ENCODE results near the gene RDH13.
"Not testable (repeated sequence)": the region's sequence is repeated elsewhere in the genome, so short reads cannot be mapped to it uniquely, and the experiment has no call there.

The RDH13 gene

DNA sequence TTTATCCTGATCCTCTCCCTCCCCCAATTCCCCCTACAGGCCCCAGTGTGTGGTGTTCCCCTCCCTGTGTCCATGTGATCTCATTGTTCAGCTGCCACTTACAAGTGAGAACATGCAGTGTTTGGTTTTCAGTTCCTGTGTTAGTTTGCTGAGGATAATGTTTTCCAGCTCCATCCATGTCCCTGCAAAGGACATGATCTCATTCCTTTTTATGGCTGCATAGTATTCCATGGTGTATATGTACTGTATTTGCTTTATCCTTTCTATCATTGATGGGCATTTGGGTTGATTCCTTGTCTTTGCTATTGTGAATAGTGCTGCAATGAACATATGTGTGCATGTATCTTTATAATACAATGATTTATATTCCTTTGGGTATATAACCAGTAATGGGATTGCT, 42.6 kb downstream of the RDH13 start:
- in situ Hi-C loops (cut with HindIII; ENCODE audit: low sequenced_read_pairs), result not testable (repeated sequence)

DNA sequence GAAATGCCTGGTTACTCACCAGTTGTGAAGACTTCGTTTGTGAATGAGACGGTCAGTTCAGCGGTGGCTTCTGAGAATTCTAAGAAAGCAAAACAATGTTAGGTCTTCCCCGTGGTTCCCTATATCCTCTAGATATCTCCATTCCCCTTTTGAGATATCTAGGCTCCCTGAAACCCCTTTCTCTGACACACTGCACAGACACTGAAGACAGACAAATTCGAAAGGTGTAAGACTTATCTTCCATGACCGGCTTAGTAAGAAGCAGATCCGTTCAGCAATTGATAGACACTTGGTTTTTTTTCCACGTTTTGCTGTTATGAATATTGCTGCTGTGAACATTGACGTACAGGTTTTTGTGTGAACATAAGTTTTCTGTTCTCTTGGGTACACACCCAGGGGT, 44.3 kb downstream of the RDH13 start:
- in situ Hi-C loops (cut with HindIII; ENCODE audit: low sequenced_read_pairs), result no loop called here

DNA sequence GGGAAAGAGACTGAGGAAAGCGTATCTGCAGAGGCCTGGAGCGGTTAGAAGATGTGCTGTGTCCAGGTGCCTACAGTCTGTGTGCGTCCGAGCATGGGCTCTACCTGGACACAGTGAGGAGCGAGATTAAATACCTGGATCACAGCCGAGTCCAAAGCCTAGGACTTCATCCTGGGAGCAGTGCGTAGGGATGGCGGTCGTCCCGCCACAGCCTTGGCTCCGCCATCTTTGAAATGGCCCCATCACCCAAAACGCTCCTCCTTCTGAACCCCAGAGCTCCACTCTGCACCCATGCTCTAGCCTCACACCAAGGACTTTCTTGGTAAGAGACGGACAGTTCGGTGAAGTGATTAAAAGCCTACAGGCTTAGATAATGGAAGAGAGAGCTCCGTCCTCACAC, 44.7 kb downstream of the RDH13 start:
- in situ Hi-C loops (cut with HindIII; ENCODE audit: low sequenced_read_pairs), result no loop called here

DNA sequence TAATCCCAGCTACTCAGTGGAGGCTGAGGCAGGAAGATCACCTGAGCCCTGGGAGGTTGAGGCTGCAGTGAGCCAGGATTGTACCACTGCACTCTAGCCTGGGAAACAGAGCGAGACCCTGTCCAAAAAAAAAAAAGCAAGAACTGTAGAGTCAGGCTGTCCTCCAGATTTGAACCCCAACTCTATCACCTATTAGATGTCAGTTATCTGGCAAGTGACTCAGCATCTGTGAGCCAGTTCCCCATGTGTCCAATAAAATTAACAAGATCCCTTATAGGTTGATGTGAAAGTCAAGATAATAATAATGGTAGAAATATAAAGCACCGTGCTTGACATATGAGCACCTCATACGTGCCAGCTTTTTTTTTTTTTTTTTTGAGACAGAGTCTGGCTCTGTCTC, 46.9 kb downstream of the RDH13 start:
- in situ Hi-C loops (cut with HindIII; ENCODE audit: low sequenced_read_pairs), result no loop called here

DNA sequence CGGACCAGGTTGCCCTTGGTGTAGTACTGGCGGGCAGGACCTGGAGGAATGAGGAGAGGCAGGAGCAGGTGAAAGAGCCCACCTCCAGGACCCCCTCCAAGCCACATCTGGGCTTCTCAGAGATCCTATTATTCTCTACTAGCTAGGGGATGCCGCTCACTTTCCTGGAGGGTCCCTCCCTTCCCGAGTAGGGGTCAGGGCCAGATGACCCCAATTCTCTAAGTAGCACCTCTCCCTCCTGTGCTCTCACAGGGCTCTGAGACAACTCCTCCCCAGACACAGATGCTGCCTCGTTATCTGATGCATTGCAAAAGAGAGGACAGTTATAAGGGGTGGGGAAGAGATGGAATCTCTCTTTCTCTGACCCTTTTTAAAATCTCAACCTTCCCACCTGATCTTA, 47.8 kb downstream of the RDH13 start:
- in situ Hi-C loops (cut with HindIII; ENCODE audit: low sequenced_read_pairs), result no loop called here

DNA sequence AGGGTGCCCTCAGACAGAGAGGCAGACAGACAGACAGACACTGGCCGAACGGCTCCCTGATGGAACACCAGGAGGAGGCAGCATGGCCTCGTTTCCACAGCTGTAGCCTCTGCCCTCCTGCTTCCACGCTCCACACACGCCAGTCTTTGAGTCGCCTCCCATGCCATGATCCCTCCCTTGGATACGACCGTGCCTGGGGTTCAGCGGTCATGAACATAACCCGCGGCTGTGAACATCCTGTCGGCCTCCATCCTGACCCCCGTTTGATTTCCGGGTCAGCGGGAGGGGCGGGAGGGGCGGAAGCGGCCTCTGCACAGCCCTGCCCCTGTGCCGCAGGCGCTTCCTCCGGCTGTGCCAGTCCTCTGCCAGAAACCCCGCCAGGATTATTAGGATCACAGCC, 48.2 kb downstream of the RDH13 start:
- in situ Hi-C loops (cut with HindIII; ENCODE audit: low sequenced_read_pairs), result no loop called here

DNA sequence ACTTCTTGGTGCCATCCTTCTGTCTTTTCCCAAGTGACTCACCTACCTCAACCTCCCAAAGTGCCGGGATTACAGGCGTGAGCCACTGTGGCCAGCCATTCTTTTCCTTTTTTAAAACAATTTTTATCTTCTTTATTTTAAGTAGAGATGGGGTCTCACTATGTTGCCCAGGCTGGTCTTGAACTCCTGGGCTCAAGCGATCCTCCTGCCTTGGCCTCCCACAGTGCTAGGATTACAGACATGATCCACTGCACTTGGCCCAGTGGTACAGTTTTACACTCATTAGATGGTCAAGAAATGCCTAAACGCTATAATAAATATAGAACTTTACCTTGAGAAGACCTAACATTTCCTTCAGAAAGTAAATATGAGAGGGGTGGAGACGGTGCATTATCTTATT, 49.4 kb downstream of the RDH13 start:
- in situ Hi-C loops (cut with HindIII; ENCODE audit: low sequenced_read_pairs), result no loop called here

DNA sequence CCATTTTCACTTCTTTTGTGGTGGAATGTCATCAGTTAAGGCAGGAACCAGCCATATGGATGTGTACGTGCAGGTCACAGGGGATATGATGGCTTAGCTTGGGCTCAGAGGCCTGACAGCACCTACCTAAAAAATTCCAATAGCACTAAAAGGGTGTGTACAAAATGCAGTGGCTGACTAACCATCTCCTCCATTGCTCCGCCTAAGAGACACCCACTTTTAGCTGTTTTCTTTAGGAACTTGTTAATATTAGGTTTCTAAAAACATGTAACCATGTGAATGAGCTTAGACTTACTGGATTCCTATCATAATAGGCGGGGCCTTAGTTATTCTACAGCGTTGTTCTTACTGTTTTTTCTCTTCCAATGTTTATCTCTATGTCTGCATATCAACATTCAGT, 50.6 kb downstream of the RDH13 start:
- in situ Hi-C loops (cut with HindIII; ENCODE audit: low sequenced_read_pairs), result no loop called here

DNA sequence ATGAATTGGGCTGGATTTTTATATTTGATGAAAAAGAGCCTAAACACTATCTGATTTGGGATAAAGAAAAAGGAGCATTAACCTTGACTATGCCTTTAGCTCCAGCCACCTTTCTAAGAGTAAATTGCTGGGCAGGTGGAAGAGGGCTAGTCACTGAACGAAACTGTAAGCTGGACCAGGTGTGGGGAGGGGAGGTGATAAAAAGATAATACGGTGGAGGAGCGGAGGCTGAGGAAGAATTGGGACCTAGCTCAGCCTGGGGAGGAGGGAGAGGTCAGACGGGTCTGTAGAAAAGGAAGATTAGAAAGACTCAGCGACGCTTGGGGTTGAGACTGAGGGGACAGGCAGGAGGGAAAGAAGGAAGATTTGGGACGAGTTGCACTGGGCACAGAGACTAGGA, 52.4 kb downstream of the RDH13 start:
- in situ Hi-C loops (cut with HindIII; ENCODE audit: low sequenced_read_pairs), result not testable (repeated sequence)

DNA sequence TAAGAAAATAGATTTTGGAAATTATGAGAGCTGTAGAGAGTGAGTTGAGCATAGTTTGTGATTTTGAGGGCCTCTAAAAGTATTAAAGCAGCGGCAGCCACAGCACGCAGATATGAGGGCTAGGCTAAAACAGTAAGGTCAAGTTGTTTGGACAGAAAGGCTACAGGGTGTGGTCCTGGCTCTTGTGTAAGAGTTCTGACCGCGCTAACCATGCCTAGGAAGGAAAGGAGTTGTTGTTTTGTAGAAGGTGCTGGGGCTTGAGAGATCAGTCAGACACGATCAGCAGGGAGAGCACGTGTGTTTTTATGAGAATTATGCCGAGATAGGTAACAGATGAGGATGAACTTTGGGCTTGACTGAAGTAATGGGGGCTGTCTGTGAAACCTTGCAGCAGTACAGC, 54.2 kb downstream of the RDH13 start:
- in situ Hi-C loops (cut with HindIII; ENCODE audit: low sequenced_read_pairs), result not testable (repeated sequence)

DNA sequence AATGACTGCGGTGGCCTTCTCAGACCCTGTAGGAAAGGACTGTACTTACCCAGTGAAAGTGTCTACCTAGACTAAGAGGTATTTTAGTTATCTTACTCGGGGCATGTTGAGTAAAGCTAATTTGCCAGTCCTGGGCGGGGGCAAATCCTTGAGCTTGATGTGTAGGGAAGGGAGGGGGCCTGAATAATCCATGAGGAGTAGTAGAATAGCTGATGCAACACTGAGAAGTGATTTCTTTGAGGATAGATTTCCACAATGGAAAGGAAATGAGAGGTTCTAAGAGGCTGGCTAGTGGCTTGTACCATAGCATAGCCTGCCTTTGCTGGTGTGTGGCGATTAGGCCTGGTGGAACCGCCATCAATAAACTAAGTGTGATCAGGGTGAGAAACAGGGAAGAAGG, 54.8 kb downstream of the RDH13 start:
- in situ Hi-C loops (cut with HindIII; ENCODE audit: low sequenced_read_pairs), result not testable (repeated sequence)

DNA sequence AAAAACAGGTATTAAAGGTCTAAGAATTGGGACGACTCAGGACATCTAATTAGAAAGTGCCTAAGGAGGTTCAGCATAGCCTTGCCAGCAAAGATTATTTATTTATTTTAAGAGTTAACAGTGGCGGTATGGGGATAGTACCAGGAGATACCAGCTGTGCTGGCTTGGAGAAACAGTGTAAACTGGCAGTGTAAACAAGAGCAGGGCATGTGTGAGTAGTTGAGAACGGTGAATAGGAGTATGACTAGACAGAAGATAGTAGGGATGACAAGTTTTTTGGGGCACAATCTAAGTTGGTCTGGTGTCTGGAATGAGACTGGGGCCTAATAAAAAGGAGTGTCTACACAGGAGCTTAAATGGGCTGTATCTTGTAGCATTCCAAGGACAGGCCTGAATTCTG, 55.4 kb downstream of the RDH13 start:
- in situ Hi-C loops (cut with HindIII; ENCODE audit: low sequenced_read_pairs), result not testable (repeated sequence)

DNA sequence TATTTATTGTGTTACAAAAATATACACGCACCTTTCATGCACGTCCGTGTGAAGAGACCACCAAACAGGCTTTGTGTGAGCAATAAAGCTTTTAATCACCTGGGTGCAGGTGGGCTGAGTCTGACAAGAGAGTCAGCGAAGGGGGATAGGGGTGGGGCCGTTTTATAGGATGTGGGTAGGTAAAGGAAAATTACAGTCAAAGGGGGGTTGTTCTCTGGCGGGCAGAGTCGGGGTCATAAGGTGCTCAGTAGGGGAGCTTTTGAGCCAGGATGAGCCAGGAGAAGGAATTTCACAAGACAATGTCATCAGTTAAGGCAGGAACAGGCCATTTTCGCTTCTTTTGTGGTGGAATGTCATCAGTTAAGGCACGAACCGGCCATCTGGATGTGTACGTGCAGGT, 56.2 kb downstream of the RDH13 start:
- in situ Hi-C loops (cut with HindIII; ENCODE audit: low sequenced_read_pairs), result not testable (repeated sequence)

DNA sequence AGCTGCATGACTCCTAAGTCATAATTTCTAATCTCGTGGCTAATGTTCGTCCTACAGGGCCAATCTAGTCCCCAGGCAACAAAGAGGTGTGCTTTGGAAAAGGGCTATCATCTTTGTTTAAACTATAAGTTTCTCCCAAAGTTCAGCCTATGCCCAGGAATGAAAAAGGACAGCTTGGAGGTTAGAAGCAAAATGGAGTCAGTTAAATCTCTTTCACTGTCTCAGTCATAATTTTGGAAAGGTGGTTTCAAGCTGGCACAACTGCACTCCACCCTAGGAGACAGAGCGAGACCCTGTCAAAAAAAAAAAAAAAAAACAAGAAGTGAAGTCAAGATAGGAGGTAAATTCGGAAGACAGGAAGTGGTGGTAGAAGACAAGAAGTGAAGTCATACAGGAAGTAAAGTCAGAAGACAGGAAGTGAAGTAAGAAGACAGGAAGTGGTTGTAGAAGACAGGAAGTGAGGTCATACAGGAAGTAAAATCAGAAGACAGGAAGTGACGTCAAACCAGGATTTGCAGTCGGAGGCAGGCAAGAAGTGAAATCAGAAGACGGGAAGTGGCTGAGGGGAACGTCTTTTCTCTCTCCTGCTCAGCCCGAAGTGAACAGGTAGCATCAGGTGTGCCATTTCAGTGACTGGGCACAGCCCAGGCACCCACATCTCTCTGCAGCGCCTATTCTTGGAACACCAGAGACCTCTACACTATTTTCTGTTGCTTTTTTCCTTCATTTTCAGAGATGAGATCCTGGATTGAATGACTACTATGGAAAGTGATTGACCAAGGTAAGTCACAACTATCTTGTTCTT, 57.1 kb downstream of the RDH13 start:
- in situ Hi-C loops (cut with HindIII; ENCODE audit: low sequenced_read_pairs), result no loop called here

DNA sequence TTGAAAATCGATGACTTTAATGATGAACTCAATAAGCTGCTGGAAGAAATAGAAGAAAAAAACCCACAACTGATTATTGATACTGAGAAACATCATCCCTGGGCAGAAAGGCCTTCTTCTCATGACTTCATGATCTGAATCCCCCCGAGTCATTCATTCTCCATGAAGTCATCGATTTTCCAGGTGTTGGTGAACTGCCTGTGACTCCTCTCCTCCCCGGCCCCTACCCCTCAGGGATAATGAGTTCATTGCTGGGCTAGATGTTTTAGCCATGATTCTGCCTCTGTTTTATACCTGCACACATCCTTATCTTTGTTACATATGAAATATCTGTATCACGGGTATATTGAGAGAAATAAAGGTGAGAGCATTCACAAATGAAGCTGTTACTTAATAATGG, 62.2 kb downstream of the RDH13 start:
- in situ Hi-C loops (cut with HindIII; ENCODE audit: low sequenced_read_pairs), result no loop called here

DNA sequence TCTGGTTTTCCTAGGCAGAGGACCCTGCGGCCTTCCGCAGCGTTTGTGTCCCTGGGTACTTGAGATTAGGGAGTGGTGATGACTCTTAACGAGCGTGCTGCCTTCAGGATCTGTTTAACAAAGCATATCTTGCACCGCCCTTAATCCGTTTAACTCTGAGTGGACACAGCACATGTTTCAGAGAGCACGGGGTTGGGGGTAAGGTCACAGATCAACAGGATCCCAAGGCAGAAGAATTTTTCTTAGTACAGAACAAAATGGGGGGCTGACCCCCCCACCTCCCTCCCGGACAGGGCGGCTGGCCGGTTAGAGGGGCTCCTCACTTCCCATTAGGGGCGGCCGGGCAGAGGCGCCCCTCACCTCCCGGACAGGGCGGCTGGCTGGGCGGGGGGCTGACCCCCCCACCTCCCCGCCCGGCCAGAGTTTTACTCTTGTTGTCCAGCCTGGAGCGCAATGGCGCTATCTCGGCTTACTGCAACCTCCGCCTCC, 64.2 kb downstream of the RDH13 start:
- in situ Hi-C loops (cut with HindIII; ENCODE audit: low sequenced_read_pairs), result not testable (repeated sequence)

DNA sequence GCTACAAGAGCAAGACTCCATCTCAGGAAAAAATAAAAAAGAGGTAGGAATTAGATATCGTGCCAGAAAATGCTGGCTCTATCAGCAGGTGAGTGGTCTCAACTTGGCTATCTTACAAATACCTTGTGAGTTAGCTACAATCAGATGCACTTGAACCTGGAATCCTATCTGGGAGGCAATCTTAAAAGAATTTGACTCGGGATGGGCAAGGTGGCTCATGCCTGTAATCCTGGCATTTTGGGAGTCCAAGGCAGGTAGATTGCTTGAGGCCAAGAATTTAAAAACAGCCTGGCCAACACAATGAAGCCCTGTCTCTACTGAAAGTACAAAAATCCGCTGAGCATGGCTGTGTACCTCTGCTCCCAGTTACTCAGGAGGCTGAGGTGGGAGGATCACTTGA, 67.4 kb downstream of the RDH13 start:
- in situ Hi-C loops (cut with HindIII; ENCODE audit: low sequenced_read_pairs), result no loop called here
